AG04450 (cell line): ENCODE data around the gene TAX1BP1. TPM values are rescaled to one million over a fixed set of nuclear protein-coding genes. Genes with fewer than 3 reads are reported as not detected.

Experiments used
- CTCF ChIA-PET: fragments of 300-600, 350-600 bp; formaldehyde crosslinking; extraction: SDS; loops from one replicate; lab custom pipeline; 2022; ENCODE audit warnings: antibody characterized with exemption, inconsistent platforms; lab: Charles Lee
- POLR2A ChIA-PET: fragments of 350-600 bp; formaldehyde crosslinking; extraction: SDS; loops from one replicate; lab custom pipeline; 2021; ENCODE audit warnings: antibody characterized with exemption, inconsistent platforms; lab: Yijun Ruan, JAX
- DNase-seq: peaks from one replicate; pipeline ENCODE4 v3.0.0-alpha.2; 2011; ENCODE audit warnings: low read depth, low spot score
- H3K27ac ChIP-seq: one replicate; pipeline ENCODE4 v1.5.1; 2012; ENCODE audit warnings: low read depth, low read length, control low read depth
- H3K27me3 ChIP-seq: one replicate; pipeline ENCODE4 v1.6.0; 2012; ENCODE audit warnings: low read length; ENCODE audit not compliant: control insufficient read depth, insufficient read depth
- H3K4me3 ChIP-seq: 2 replicates; pipeline ENCODE4 v1.5.1; 2011; ENCODE audit warnings: mild to moderate bottlenecking, low read depth, low read length, control low read depth
- H3K9me3 ChIP-seq: 2 replicates; pipeline ENCODE4 v1.5.1; 2012; ENCODE audit warnings: low read length; ENCODE audit not compliant: control insufficient read depth, insufficient read depth
- polyA plus RNA-seq: library from polyadenylated mRNA; depleted of rRNA; stranded (reverse); fragments of >200 nt; gene quantifications from 2 replicates; pipeline ENCODE4 v1.2.3, GENCODE V29; 2011
- TF ChIP-seq, protein P1 (sequence below): IDR thresholded peaks from 2 replicates; pipeline ENCODE4 v1.5.1; 2011; ENCODE audit warnings: low read depth, low read length, control low read depth, inconsistent platforms

TAX1BP1 gene
- polyA plus RNA-seq, 1 experiment, result 116 TPM

DNA sequence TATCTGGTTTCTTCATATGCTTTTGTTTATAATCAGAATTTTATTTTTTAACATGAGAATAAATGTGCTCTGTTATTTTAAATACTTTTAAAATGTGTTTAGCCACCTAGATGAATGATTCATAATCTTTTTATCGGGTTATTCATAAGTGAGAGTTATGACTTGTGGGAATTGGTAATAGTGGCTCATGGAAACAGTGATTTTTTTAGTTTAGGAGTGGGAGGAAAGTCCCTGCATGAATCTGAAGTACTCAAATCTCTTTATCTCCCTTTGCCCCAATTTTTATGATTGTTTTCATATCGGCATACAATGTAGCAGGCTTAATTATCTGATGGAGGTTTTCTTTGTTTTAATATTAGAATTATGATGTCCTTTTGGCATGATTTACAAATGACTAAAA, 42.9 kb downstream of the TAX1BP1 start:
- DNase-seq, result no peak
- Histone ChIP-seq H3K9me3 (no peaks in the 10 kb centered on the region), H3K4me3 (no peak overlapping the region), H3K27ac (no peak overlapping the region), H3K27me3 (no peaks in the 10 kb centered on the region)
- ChIA-PET CTCF (interaction anchor here (0.6 to 1.8 kb wide), 2 partner anchors 235 to 587 kb away, joined by 5 to 6 read pairs; no protein-coding TSS in a partner anchor), POLR2A (no interaction called here)
- TF ChIP-seq, protein P1, sequence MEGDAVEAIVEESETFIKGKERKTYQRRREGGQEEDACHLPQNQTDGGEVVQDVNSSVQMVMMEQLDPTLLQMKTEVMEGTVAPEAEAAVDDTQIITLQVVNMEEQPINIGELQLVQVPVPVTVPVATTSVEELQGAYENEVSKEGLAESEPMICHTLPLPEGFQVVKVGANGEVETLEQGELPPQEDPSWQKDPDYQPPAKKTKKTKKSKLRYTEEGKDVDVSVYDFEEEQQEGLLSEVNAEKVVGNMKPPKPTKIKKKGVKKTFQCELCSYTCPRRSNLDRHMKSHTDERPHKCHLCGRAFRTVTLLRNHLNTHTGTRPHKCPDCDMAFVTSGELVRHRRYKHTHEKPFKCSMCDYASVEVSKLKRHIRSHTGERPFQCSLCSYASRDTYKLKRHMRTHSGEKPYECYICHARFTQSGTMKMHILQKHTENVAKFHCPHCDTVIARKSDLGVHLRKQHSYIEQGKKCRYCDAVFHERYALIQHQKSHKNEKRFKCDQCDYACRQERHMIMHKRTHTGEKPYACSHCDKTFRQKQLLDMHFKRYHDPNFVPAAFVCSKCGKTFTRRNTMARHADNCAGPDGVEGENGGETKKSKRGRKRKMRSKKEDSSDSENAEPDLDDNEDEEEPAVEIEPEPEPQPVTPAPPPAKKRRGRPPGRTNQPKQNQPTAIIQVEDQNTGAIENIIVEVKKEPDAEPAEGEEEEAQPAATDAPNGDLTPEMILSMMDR, result no peak

DNA sequence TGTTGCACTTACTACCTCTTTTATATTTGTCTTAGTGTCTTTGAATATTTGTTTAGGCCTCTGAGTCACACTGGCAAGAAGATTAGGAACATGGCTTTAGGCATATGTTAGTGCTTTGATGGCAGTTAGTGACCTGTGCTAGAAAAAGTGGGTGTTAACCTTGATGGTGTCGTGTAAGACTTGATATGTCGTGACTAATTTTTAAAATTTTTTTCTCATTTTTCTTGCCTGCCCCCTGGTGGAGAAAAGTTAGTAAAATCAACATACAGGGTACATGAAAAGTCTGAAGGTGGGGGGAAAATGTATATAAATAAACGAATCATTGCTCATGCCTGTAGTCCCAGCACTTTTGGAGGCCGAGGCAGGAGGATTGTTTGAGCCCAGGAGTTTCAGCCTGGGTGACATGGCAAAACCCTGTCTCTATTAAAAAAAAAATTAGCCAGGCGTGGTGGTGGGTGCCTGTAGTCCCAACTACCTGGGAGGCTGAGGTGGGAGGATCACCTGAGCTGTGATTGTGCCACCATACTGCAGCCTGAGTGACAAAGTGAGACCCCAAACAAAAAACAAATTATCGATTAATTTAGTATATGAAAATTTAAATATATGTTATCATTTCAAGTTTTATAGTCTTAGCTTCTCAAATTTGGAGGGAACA, 44.6 kb downstream of the TAX1BP1 start:
- no peaks in the 10 kb centered on the region for H3K27me3 ChIP-seq
- TF ChIP-seq, protein P1, result peak; percentile 61
- H3K4me3 ChIP-seq, result no peak overlapping the region
- no peak overlapping the region for H3K27ac ChIP-seq
- no peaks in the 10 kb centered on the region for H3K9me3 ChIP-seq
- no peak for DNase-seq
- POLR2A ChIA-PET, result no interaction called here
- CTCF ChIA-PET, result interaction anchor here (0.5 to 3.4 kb wide), 14 partner anchors 9 to 589 kb away, joined by 3 to 12 read pairs (median 3); no protein-coding TSS in a partner anchor

DNA sequence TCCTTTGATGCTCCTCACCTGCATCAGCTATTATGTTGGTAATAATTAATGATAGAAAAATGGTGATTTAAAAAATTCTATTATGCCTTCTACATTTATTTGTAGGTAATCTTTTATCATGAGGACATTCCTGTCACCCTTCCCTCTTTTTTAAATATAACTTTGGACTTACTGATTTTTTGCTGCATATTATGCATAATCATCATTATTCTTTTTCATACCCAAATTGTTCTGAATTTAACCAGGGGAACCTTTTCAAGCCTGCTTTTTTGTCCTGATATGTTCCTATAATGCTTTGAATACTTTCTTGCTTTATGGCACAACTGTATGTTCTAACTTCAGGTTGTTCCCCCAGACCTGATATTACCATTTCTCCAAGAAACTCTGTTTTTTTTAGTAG, 48.5 kb downstream of the TAX1BP1 start:
- no peaks in the 10 kb centered on the region for H3K27me3 ChIP-seq
- H3K9me3 ChIP-seq, result no peaks in the 10 kb centered on the region
- no peak overlapping the region for H3K4me3 ChIP-seq
- POLR2A ChIA-PET, result no interaction called here
- no peak overlapping the region for H3K27ac ChIP-seq
- CTCF ChIA-PET, result interaction anchor here (0.9 to 1.3 kb wide), 4 partner anchors 43 to 593 kb away, joined by 3 to 5 read pairs (median 3); no protein-coding TSS in a partner anchor
- DNase-seq, result no peak
- TF ChIP-seq, protein P1, result no peak

DNA sequence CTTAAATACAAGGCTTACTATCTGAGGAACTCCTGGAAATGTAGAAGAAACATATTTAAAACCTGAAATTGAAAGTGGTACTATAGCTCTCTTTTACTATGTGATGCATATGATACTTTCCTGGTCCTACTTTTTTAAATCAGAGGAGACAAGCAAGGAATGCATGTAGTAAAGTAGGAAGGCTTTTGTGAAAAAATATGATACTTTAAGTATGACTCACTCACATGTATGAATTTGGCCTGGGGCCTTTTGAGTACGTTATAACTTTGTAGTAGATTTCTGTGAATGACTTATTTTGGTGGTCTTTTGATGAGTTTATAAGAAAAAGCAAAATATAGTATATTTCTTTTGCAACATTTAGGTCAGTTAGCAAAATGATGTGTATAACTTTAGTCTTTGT, 53.8 kb downstream of the TAX1BP1 start:
- no peaks in the 10 kb centered on the region for H3K27me3 ChIP-seq
- TF ChIP-seq, protein P1, result no peak
- ChIA-PET POLR2A (no interaction called here), CTCF (no interaction called here)
- H3K9me3 ChIP-seq, result no peaks in the 10 kb centered on the region
- no peak overlapping the region for H3K4me3 ChIP-seq
- H3K27ac ChIP-seq, result no peak overlapping the region
- no peak for DNase-seq

DNA sequence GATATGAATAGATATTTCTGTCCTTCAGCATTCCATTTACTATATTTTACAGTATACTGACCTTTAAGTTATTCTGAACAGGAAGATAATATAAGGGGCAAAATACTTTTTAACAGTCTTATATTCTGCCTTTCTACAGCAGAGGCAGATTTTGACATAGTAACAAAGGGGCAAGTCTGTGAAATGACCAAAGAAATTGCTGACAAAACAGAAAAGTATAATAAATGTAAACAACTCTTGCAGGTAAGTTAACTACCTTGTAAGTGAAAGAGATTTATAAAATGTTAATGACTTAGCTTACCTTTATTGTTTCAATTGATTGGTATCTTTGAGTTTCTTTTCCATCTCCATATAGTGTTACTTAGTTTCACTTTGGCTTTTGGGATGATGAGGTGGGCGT, 56.0 kb downstream of the TAX1BP1 start:
- no peak overlapping the region for H3K27ac ChIP-seq
- no peak overlapping the region for H3K4me3 ChIP-seq
- no peaks in the 10 kb centered on the region for H3K27me3 ChIP-seq
- TF ChIP-seq, protein P1, result no peak
- no peaks in the 10 kb centered on the region for H3K9me3 ChIP-seq
- CTCF ChIA-PET, result no interaction called here
- no peak for DNase-seq
- POLR2A ChIA-PET, result no interaction called here
